ENCODE data around the gene C16orf90.

Gene C16orf90

GRCh38 chr16:3470723-3471122, 24.6 kb downstream of the C16orf90 start:
- Mint-ChIP-seq H3K9me3 (peaks cover 5% of the 10 kb centered on the region), H3K4me1 (peaks cover 41% of the 10 kb centered on the region)

GRCh38 chr16:3469736-3470135, 25.6 kb downstream of the C16orf90 start:
- DNase-seq (no peak), ATAC-seq (no peak)
- H3K27ac Mint-ChIP-seq, result no peak overlapping the region
- no peaks in the 10 kb centered on the region for H3K27me3 Mint-ChIP-seq
- peaks cover 5% of the 10 kb centered on the region for H3K9me3 Mint-ChIP-seq
- peaks cover 22% of the 10 kb centered on the region for H3K36me3 Mint-ChIP-seq (ENCODE audit: low read depth)
- no peak overlapping the region for H3K4me3 Mint-ChIP-seq
- peaks cover 47% of the 10 kb centered on the region for H3K4me1 Mint-ChIP-seq

More at GRCh38 chr16:3470723-3471122, 24.6 kb downstream of the C16orf90 start:
- H3K27me3 Mint-ChIP-seq, result no peaks in the 10 kb centered on the region
- DNase-seq, result no peak
- H3K4me3 Mint-ChIP-seq, result no peak overlapping the region
- no peak for ATAC-seq
- peaks cover 22% of the 10 kb centered on the region for H3K36me3 Mint-ChIP-seq (ENCODE audit: low read depth)
- no peak overlapping the region for H3K27ac Mint-ChIP-seq

- no peak for DNase-seq
- Mint-ChIP-seq H3K27me3 (no peaks in the 10 kb centered on the region), H3K4me1 (peaks cover 57% of the 10 kb centered on the region)
Measured at GRCh38 chr16:3468501-3468900, 26.8 kb downstream of the C16orf90 start.

DNA sequence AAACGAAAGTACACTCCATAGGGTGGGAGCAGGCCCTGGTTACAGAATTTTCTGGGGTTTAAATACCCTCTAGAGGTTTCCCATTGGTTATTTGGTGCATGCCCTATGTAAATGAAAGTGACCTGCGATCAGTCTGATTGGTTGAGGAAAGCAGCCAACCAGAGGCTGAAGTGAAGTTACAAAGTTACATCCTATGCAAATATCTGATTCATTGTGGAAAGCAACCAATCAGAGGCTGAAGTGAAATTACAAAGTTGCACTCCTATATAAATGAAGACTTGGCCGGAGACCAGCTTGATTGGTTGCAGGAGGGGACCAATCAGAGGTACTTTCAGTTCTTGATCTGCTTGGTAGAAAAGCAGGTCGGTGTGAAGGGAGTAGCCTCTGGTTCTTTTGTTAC, 27.4 kb downstream of the C16orf90 start:
- ATAC-seq (no peak), DNase-seq (no peak)
- Mint-ChIP-seq H3K27me3 (no peaks in the 10 kb centered on the region), H3K4me3 (no peak overlapping the region), H3K27ac (peak overlapping the region; percentile 44), H3K9me3 (peaks cover 4% of the 10 kb centered on the region), H3K4me1 (peaks cover 55% of the 10 kb centered on the region), H3K36me3 (ENCODE audit: low read depth) (peaks cover 16% of the 10 kb centered on the region)

More at GRCh38 chr16:3468501-3468900, 26.8 kb downstream of the C16orf90 start:
- no peak for ATAC-seq
- H3K27ac Mint-ChIP-seq, result no peak overlapping the region
- peaks cover 5% of the 10 kb centered on the region for H3K9me3 Mint-ChIP-seq
- no peak overlapping the region for H3K4me3 Mint-ChIP-seq
- H3K36me3 Mint-ChIP-seq (ENCODE audit: low read depth), result peaks cover 22% of the 10 kb centered on the region

- ATAC-seq, result no peak
- Mint-ChIP-seq H3K4me3 (no peak overlapping the region), H3K27me3 (no peaks in the 10 kb centered on the region), H3K4me1 (peaks cover 51% of the 10 kb centered on the region), H3K9me3 (no peaks in the 10 kb centered on the region), H3K36me3 (ENCODE audit: low read depth) (peaks cover 14% of the 10 kb centered on the region), H3K27ac (no peak overlapping the region)
- no peak for DNase-seq
Measured at GRCh38 chr16:3467182-3467581, 28.1 kb downstream of the C16orf90 start.

- Mint-ChIP-seq H3K27ac (peak overlapping the region; percentile 60), H3K4me1 (peaks cover 60% of the 10 kb centered on the region), H3K4me3 (no peak overlapping the region), H3K36me3 (ENCODE audit: low read depth) (peaks cover 19% of the 10 kb centered on the region), H3K9me3 (no peaks in the 10 kb centered on the region), H3K27me3 (no peaks in the 10 kb centered on the region)
- DNase-seq (no peak), ATAC-seq (no peak)
Measured at GRCh38 chr16:3465911-3466584, 29.2 kb downstream of the C16orf90 start.

GRCh38 chr16:3465301-3465700, 30.0 kb downstream of the C16orf90 start:
- H3K27me3 Mint-ChIP-seq, result no peaks in the 10 kb centered on the region
- no peak overlapping the region for H3K4me3 Mint-ChIP-seq
- H3K4me1 Mint-ChIP-seq, result peaks cover 67% of the 10 kb centered on the region
- H3K36me3 Mint-ChIP-seq (ENCODE audit: low read depth), result peaks cover 19% of the 10 kb centered on the region
- no peak for ATAC-seq
- H3K9me3 Mint-ChIP-seq, result no peaks in the 10 kb centered on the region
- peak overlapping the region; percentile 60 for H3K27ac Mint-ChIP-seq
- no peak for DNase-seq

DNA sequence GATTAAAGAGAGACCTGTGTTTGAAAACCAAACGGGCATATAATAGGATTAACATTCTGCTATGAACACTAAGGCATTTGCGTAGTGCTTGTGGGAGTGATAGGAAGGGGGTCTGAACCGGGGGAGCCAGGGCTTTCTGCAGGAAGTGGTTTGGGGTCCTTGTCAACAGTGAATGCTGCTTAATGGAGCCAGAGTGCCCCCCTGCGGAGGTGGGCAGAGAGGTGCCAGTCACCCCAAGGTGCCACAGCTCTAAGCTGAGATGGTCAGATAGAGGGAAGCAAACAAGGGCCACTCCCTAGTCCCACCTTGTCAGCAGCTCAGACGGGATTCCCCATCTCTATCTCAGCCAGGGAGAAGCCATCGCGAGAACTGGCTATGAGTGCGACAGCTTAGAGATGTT, 34.1 kb downstream of the C16orf90 start:
- peaks cover 66% of the 10 kb centered on the region for H3K4me1 Mint-ChIP-seq
- no peaks in the 10 kb centered on the region for H3K27me3 Mint-ChIP-seq
- peak; percentile 14 for ATAC-seq
- peaks cover 8% of the 10 kb centered on the region for H3K36me3 Mint-ChIP-seq (ENCODE audit: low read depth)
- DNase-seq, result peak; percentile 62
- H3K27ac Mint-ChIP-seq, result peak overlapping the region; percentile 60
- no peaks in the 10 kb centered on the region for H3K9me3 Mint-ChIP-seq
- peak overlapping the region; percentile 14 for H3K4me3 Mint-ChIP-seq

- DNase-seq (no peak), ATAC-seq (no peak)
- Mint-ChIP-seq H3K4me1 (peaks cover 65% of the 10 kb centered on the region), H3K27me3 (no peaks in the 10 kb centered on the region), H3K36me3 (ENCODE audit: low read depth) (peaks cover 9% of the 10 kb centered on the region), H3K9me3 (no peaks in the 10 kb centered on the region), H3K4me3 (no peak overlapping the region), H3K27ac (no peak overlapping the region)
Measured at GRCh38 chr16:3460585-3460984, 34.7 kb downstream of the C16orf90 start.

DNA sequence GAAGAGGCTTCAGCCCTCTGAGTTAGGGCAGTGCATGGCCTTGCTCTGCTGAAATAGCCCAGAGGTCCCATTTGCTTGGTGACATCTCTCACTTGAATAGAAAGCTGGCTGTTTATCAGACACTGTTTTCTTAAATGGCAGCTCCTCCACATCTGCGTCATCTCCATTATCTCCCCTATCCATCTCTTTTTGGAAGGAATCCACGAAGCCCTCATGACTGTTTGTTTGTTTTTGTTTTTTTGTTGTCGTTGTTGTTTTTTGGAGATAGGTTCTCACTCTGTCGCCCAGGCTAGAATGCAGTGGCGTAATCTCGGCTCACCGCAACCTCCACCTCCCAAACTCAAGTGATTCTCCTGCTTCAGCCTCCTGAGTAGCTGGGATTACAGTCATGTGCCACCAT, 35.2 kb downstream of the C16orf90 start:
- no peaks in the 10 kb centered on the region for H3K9me3 Mint-ChIP-seq
- H3K27ac Mint-ChIP-seq, result no peak overlapping the region
- DNase-seq (no peak), ATAC-seq (no peak)
- H3K4me3 Mint-ChIP-seq, result peak overlapping the region; percentile 85
- H3K36me3 Mint-ChIP-seq (ENCODE audit: low read depth), result peaks cover 9% of the 10 kb centered on the region
- H3K27me3 Mint-ChIP-seq, result no peaks in the 10 kb centered on the region
- H3K4me1 Mint-ChIP-seq, result peaks cover 60% of the 10 kb centered on the region

DNA sequence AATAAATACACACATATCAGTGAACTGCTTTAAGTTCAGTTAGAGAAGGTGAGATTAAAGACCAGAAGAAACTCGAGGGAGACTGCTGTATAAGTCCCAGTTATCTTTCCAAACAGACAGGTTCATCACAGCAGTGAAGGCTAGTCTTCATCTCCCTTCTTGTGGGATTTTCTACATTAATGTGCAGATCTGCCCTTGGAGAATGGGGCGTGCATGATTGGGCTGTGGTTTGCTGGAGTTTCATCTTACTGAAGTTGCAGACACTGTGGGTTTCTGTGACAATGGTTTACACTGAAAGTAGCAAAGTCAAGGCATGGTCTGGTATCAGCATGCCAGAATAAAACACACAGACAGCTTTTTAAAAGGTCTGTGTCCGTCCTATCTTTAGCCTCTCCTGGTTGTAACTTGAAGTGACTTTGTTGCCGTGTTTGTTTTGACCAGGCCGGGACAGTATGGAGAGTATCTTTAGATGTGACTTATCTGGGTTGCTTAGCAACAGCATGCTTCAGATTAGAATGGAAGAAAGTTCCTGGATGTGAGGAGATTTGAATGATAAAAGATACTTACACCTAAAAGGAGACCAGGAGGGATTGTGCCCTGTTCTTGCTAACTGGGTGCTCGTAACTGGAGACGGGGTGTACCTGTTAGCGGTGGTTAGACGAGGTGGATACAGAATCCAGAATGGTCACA, 35.7 kb downstream of the C16orf90 start:
- Mint-ChIP-seq H3K4me1 (peaks cover 59% of the 10 kb centered on the region), H3K36me3 (ENCODE audit: low read depth) (peaks cover 9% of the 10 kb centered on the region), H3K27me3 (no peaks in the 10 kb centered on the region), H3K9me3 (no peaks in the 10 kb centered on the region), H3K4me3 (peak overlapping the region; percentile 85), H3K27ac (peak overlapping the region; percentile 81)
- DNase-seq, result peak; percentile 19
- ATAC-seq, result peak; percentile 22

DNA sequence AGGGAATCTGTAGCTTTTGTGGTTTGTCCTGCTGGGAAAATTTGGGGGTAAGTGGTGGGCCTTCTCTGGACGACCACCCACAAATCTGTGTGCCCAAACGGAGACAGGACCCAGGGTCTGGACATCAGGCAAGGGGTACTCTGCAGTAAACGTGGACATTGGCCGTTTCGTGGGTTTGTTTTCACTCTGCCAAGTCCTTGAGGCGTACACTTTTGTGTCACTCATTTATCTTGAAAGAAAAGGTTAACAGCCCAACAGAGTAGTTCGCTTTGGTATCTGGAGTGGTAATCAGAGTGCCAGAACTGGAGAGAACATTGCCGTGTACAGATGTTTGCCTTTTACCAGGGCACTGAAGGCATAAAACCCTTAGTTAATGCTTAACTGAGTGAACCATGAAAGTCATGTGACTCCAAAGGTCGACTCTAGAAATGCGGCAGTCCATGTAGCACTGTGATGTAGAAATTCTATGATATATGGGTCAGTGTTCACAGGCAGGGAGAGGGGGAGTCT, 36.4 kb downstream of the C16orf90 start:
- Mint-ChIP-seq H3K36me3 (ENCODE audit: low read depth) (peaks cover 9% of the 10 kb centered on the region), H3K4me1 (peaks cover 53% of the 10 kb centered on the region)

GRCh38 chr16:3458278-3458851, 36.9 kb downstream of the C16orf90 start:
- Mint-ChIP-seq H3K4me3 (peak overlapping the region; percentile 85), H3K27ac (peak overlapping the region; percentile 81), H3K27me3 (no peaks in the 10 kb centered on the region), H3K36me3 (ENCODE audit: low read depth) (peaks cover 9% of the 10 kb centered on the region), H3K9me3 (no peaks in the 10 kb centered on the region), H3K4me1 (peaks cover 48% of the 10 kb centered on the region)
- ATAC-seq (no peak), DNase-seq (peak; percentile 16)

More for the DNA sequence above, 36.4 kb downstream of the C16orf90 start:
- no peaks in the 10 kb centered on the region for H3K9me3 Mint-ChIP-seq
- H3K4me3 Mint-ChIP-seq, result peak overlapping the region; percentile 85
- peak; percentile 20 for ATAC-seq
- no peaks in the 10 kb centered on the region for H3K27me3 Mint-ChIP-seq
- H3K27ac Mint-ChIP-seq, result peak overlapping the region; percentile 81
- no peak for DNase-seq

GRCh38 chr16:3457434-3458252, 37.6 kb downstream of the C16orf90 start:
- H3K9me3 Mint-ChIP-seq, result no peaks in the 10 kb centered on the region
- peak overlapping the region; percentile 83 for H3K4me3 Mint-ChIP-seq

More at GRCh38 chr16:3457434-3458252, 37.6 kb downstream of the C16orf90 start:
- Mint-ChIP-seq H3K27me3 (no peaks in the 10 kb centered on the region), H3K27ac (peak overlapping the region; percentile 91), H3K4me1 (peaks cover 46% of the 10 kb centered on the region), H3K36me3 (ENCODE audit: low read depth) (peaks cover 9% of the 10 kb centered on the region)
- ATAC-seq (peak; percentile 86), DNase-seq (peak; percentile 90)

Data from activated naive CD8-positive, alpha-beta T cell treated with anti-CD3 and anti-CD28 coated beads, Interleukin-2, amount 50 U/mL, for 24 hours (primary cell).